PFSK-1 (cell line): ENCODE measurements around the gene LYL1.

Experiments used
- FOXP2 ChIP-seq: optimal IDR thresholded peaks from 2 replicates; pipeline ENCODE3; 2011; ENCODE audit warnings: borderline replicate concordance, control low read depth, inconsistent platforms; ENCODE audit not compliant: insufficient read depth; ENCODE audit errors: extremely low read length, extremely low read depth
- POLR2AphosphoS5 ChIP-seq: IDR thresholded peaks from 2 replicates; pipeline ENCODE4 v1.6.1; 2012; ENCODE audit warnings: low read depth, mild to moderate bottlenecking, control low read depth, low read length, moderate library complexity
- REST ChIP-seq, 2 experiments: IDR thresholded peaks; 2 replicates each; pipeline versions ENCODE4 v1.6.1 to v1.8.0; 2011 to 2012; ENCODE audit warnings: low read depth in 2 of 2, low read length in 2 of 2, control low read depth in 1 of 2, inconsistent platforms in 1 of 2, mild to moderate bottlenecking in 1 of 2, moderate library complexity in 1 of 2; ENCODE audit not compliant: insufficient read depth in 1 of 2
- SIN3A ChIP-seq: IDR thresholded peaks from 2 replicates; pipeline ENCODE4 v1.6.1; 2012; ENCODE audit warnings: mild to moderate bottlenecking, low read length, moderate library complexity, borderline replicate concordance; ENCODE audit not compliant: insufficient read depth
- TAF1 ChIP-seq: IDR thresholded peaks from 2 replicates; pipeline ENCODE4 v1.6.1; 2012; ENCODE audit warnings: low read length, control low read depth, borderline replicate concordance; ENCODE audit not compliant: insufficient read depth

Gene LYL1

GRCh38 chr19:13051557-13052165 lies 51.0 kb downstream of the LYL1 start:
- TF ChIP-seq POLR2AphosphoS5: no peak
- 0 out of 2 replicates have a peak, but pooled peaks have one; percentile 54 for TF ChIP-seq SIN3A
- peak in 1 of 2 experiments; percentile 58; a peak in 1 of 4 replicates for TF ChIP-seq REST (IDR thresholded peaks at IDR 0.05; ENCODE audit: insufficient read depth in 1 of 2, low read depth in 2 of 2, low read length in 2 of 2)

GRCh38 chr19:13050274-13050673 lies 52.4 kb downstream of the LYL1 start:
- TF ChIP-seq TAF1 (no peak), FOXP2 (no peak)
